Measurements from ENCODE around the gene APBB2.
A peak's percentile ranks its signal among the peaks of the same experiment; 100 is the strongest.

Gene APBB2

DNA sequence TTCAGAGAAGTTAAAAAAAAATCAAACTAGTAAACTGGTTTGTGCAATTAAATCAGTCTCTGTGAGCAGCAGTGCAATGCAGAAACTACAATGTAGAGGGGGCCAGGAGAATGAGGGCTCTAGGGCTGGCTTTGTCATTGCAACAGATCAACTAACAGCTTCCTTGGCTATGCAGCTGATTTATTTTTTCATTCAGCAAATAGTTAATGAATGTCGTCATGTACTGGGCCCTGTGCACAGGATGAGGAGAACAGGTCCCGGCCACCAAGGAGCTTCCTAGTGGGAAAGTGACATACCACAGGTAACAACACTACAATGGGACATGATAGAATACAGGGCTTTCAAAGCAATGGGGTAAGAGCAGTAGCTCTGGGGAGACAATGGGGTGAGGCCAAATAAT lies 274.5 kb downstream of the APBB2 start:
- no peak for DNase-seq (ENCODE audit: low read depth)
- no peak overlapping the region for H3K4me3 ChIP-seq (ENCODE audit: low read depth, low read length)
- no peak for TF ChIP-seq MYC (IDR thresholded peaks at IDR 0.05; ENCODE audit: low read depth, low read length)
- TF ChIP-seq, protein P1, sequence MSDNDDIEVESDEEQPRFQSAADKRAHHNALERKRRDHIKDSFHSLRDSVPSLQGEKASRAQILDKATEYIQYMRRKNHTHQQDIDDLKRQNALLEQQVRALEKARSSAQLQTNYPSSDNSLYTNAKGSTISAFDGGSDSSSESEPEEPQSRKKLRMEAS (IDR thresholded peaks at IDR 0.05; ENCODE audit: low read depth, low read length): no peak
- no peak for TF ChIP-seq CTCF (IDR thresholded peaks at IDR 0.05; ENCODE audit: low read depth, low read length)
- no peak for TF ChIP-seq POLR2A (IDR thresholded peaks at IDR 0.05; ENCODE audit: extremely low read depth, insufficient read length)

- no peak overlapping the region for H3K4me3 ChIP-seq (ENCODE audit: low read depth, low read length)
- TF ChIP-seq CTCF (IDR thresholded peaks at IDR 0.05; ENCODE audit: low read depth, low read length) (no peak), MYC (IDR thresholded peaks at IDR 0.05; ENCODE audit: low read depth, low read length) (no peak)
- TF ChIP-seq, protein P1 (IDR thresholded peaks at IDR 0.05; ENCODE audit: low read depth, low read length): no peak
- DNase-seq (ENCODE audit: low read depth): no peak
These were observed 276.0 kb downstream of the APBB2 start for GRCh38 chr4:40938337-40938736.

GRCh38 chr4:40937140-40937725 lies 277.1 kb downstream of the APBB2 start:
- no peak overlapping the region for H3K4me3 ChIP-seq (ENCODE audit: low read depth, low read length)
- TF ChIP-seq POLR2A (IDR thresholded peaks at IDR 0.05; ENCODE audit: extremely low read depth, insufficient read length) (no peak), CTCF (IDR thresholded peaks at IDR 0.05; ENCODE audit: low read depth, low read length) (no peak), MYC (IDR thresholded peaks at IDR 0.05; ENCODE audit: low read depth, low read length) (no peak)
- TF ChIP-seq, protein P1 (IDR thresholded peaks at IDR 0.05; ENCODE audit: low read depth, low read length): no peak
- no peak for DNase-seq (ENCODE audit: low read depth)

DNA sequence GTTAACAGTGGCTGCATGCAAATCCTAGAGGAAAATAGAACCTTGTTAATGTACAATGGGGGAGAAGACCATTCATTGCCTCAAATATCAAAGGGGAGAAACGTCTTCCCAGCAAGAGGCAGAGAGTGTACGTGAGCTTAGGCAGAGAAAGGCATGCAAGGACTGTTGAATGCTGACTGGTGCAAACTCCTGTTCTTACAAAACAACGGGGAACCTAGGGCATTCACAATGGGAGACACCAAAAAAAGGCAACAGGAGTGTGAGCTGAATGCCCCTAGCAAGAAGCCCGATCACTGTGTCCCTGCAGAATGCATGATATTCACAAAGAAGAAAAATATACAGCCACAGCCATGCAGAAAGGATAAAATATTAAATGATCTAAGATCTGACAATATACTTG lies 279.7 kb downstream of the APBB2 start:
- no peak overlapping the region for H3K4me3 ChIP-seq (ENCODE audit: low read depth, low read length)
- no peak for DNase-seq (ENCODE audit: low read depth)
- TF ChIP-seq MYC (IDR thresholded peaks at IDR 0.05; ENCODE audit: low read depth, low read length) (no peak), POLR2A (IDR thresholded peaks at IDR 0.05; ENCODE audit: extremely low read depth, insufficient read length) (no peak), CTCF (IDR thresholded peaks at IDR 0.05; ENCODE audit: low read depth, low read length) (no peak)
- TF ChIP-seq, protein P1 (IDR thresholded peaks at IDR 0.05; ENCODE audit: low read depth, low read length): no peak

- peak; percentile 71 for DNase-seq (ENCODE audit: low read depth)
These were observed 280.9 kb downstream of the APBB2 start for GRCh38 chr4:40933272-40934053.

More at GRCh38 chr4:40933272-40934053, 280.9 kb downstream of the APBB2 start:
- H3K4me3 ChIP-seq (ENCODE audit: low read depth, low read length): no peak overlapping the region
- TF ChIP-seq, protein P1 (IDR thresholded peaks at IDR 0.05; ENCODE audit: low read depth, low read length): no peak
- TF ChIP-seq CTCF (IDR thresholded peaks at IDR 0.05; ENCODE audit: low read depth, low read length): no peak
- no peak for TF ChIP-seq POLR2A (IDR thresholded peaks at IDR 0.05; ENCODE audit: extremely low read depth, insufficient read length)
- no peak for TF ChIP-seq MYC (IDR thresholded peaks at IDR 0.05; ENCODE audit: low read depth, low read length)

All from NB4 (cell line).